CD4-positive, alpha-beta T cell (primary cell): ENCODE data around the gene ZBBX. TPM values are rescaled to one million over a fixed set of nuclear protein-coding genes. Genes with fewer than 3 reads are reported as not detected.

Source experiments
- ATAC-seq: fragments of 200-7000 bp; cut with Tn5 transposase; one replicate; pipeline ENCODE4 v1.10.0; 2022; ENCODE audit warnings: mild to moderate bottlenecking; ENCODE audit not compliant: poor library complexity
- CTCF ChIA-PET: fragments of 350-600 bp; sonication (Branson Sonifier 250); formaldehyde crosslinking; loops from one replicate; lab custom pipeline; 2021; ENCODE audit warnings: antibody characterized with exemption, inconsistent platforms; lab: Charles Lee
- POLR2A ChIA-PET: fragments of 350-600 bp; sonication (Branson Sonifier 250); formaldehyde crosslinking; loops from one replicate; lab custom pipeline; 2021; ENCODE audit warnings: antibody characterized with exemption, inconsistent platforms; lab: Charles Lee
- DNase-seq, 14 experiments: peaks; one replicate each; pipeline ENCODE4 v3.0.0-alpha.2; 2013 to 2020; ENCODE audit warnings: mixed read lengths in 2 of 14
- H3K27ac ChIP-seq, 2 donors: one replicate each; pipeline versions ENCODE4 v1.5.1 to v1.7.0; 2013; ENCODE audit warnings: low read length in 2 of 2, low read depth in 1 of 2, mild to moderate bottlenecking in 1 of 2
- H3K27me3 ChIP-seq, 2 experiments: 1 replicate in 1 of 2; 2 replicates in 1 of 2; pipeline versions ENCODE4 v1.6.1 to v1.7.0; 2013; ENCODE audit warnings: low read length in 2 of 2, control low read depth in 1 of 2, mild to moderate bottlenecking in 1 of 2, moderate library complexity in 1 of 2; ENCODE audit not compliant: insufficient read depth in 2 of 2, control insufficient read depth in 1 of 2
- H3K36me3 ChIP-seq: one replicate; pipeline ENCODE4 v1.6.1; 2013; ENCODE audit warnings: low read length, control low read depth; ENCODE audit not compliant: insufficient read depth
- H3K4me1 ChIP-seq: one replicate; pipeline ENCODE4 v1.6.1; 2013; ENCODE audit warnings: low read length, control low read depth; ENCODE audit not compliant: insufficient read depth
- H3K4me3 ChIP-seq: one replicate; pipeline ENCODE4 v1.5.1; 2013; ENCODE audit warnings: mild to moderate bottlenecking, low read length, moderate library complexity
- H3K9me3 ChIP-seq, 2 experiments: 1 replicate in 1 of 2; 2 replicates in 1 of 2; pipeline versions ENCODE4 v1.6.1 to v1.7.0; 2013; ENCODE audit warnings: low read length in 2 of 2, mild to moderate bottlenecking in 2 of 2, control low read depth in 1 of 2, moderate library complexity in 1 of 2; ENCODE audit not compliant: control insufficient read depth in 1 of 2, insufficient read depth in 1 of 2
- H3K27ac Mint-ChIP-seq: one replicate; pipeline ENCODE4 v1.8.0; 2020; ENCODE audit warnings: mixed read lengths
- H3K27me3 Mint-ChIP-seq: one replicate; pipeline ENCODE4 v1.8.0; 2021; ENCODE audit warnings: mixed read lengths
- H3K36me3 Mint-ChIP-seq: one replicate; pipeline ENCODE4 v1.8.0; 2021; ENCODE audit warnings: low read depth, mixed read lengths
- H3K4me1 Mint-ChIP-seq: one replicate; pipeline ENCODE4 v1.8.0; 2021; ENCODE audit warnings: low read depth, mixed read lengths
- H3K4me3 Mint-ChIP-seq: one replicate; pipeline ENCODE4 v1.8.0; 2020; ENCODE audit warnings: mild to moderate bottlenecking, mixed read lengths
- H3K9me3 Mint-ChIP-seq: one replicate; pipeline ENCODE4 v1.8.0; 2020; ENCODE audit warnings: mixed read lengths
- CTCF ChIP-seq: fragments of 200-600 bp; IDR thresholded peaks from one replicate; pipeline ENCODE4 v1.8.0; 2022; ENCODE audit warnings: antibody characterized with exemption, mild to moderate bottlenecking
- intact Hi-C, 2 experiments: fragments of 100-400 bp; cut with DNase I in 1 of 2; cut with micrococcal nuclease in 1 of 2; formaldehyde crosslinking; loops; one replicate each; pipeline versions ENCODE4 v1.15.1 to v1.9.0; 2023 to 2025; cut with DNase I, micrococcal nuclease
- total RNA-seq, 174 experiments: library from RNA in 2 of 174; stranded (reverse) in 2 of 174; gene quantifications; one replicate each; pipeline ENCODE4 v1.2.3 and lab custom pipeline; 2021 to 2026

The ZBBX gene
- total RNA-seq, 2 experiments from 2014 or later, result not detected

- Histone ChIP-seq H3K27me3 (no peaks in the 10 kb centered on the region), H3K4me1 (no peaks in the 10 kb centered on the region), H3K4me3 (no peak overlapping the region), H3K36me3 (no peaks in the 10 kb centered on the region), H3K27ac (no peak overlapping the region), H3K9me3 (peaks cover 0 to 11% of the 10 kb centered on the region in 2 experiments)
- intact Hi-C loops, result no loop called here
- H3K4me3 Mint-ChIP-seq, result no peak overlapping the region
- ChIA-PET CTCF (no interaction called here), POLR2A (no interaction called here)
- H3K9me3 Mint-ChIP-seq, result no peaks in the 10 kb centered on the region
- no peaks in the 10 kb centered on the region for H3K36me3 Mint-ChIP-seq
- no peaks in the 10 kb centered on the region for H3K27me3 Mint-ChIP-seq
- DNase-seq (no peak), ATAC-seq (no peak)
- H3K27ac Mint-ChIP-seq, result no peak overlapping the region
- H3K4me1 Mint-ChIP-seq, result no peaks in the 10 kb centered on the region
- TF ChIP-seq CTCF, result no peak
Measured at GRCh38 chr3:167287308-167287707, 92.8 kb downstream of the ZBBX start.

GRCh38 chr3:167274141-167274874 is 105.8 kb downstream of the ZBBX start:
- Histone ChIP-seq H3K27ac (no peak overlapping the region), H3K9me3 (no peaks in the 10 kb centered on the region), H3K36me3 (no peaks in the 10 kb centered on the region), H3K4me1 (no peaks in the 10 kb centered on the region), H3K4me3 (no peak overlapping the region), H3K27me3 (no peaks in the 10 kb centered on the region)
- no peak overlapping the region for H3K4me3 Mint-ChIP-seq
- intact Hi-C loops, result no loop called here
- no peak for TF ChIP-seq CTCF
- H3K27ac Mint-ChIP-seq, result no peak overlapping the region
- H3K27me3 Mint-ChIP-seq, result no peaks in the 10 kb centered on the region
- ChIA-PET CTCF (no interaction called here), POLR2A (no interaction called here)
- no peak for ATAC-seq
- no peak for DNase-seq
- H3K36me3 Mint-ChIP-seq, result no peaks in the 10 kb centered on the region
- H3K4me1 Mint-ChIP-seq, result no peaks in the 10 kb centered on the region
- peaks cover 12% of the 10 kb centered on the region for H3K9me3 Mint-ChIP-seq

- H3K4me1 Mint-ChIP-seq, result no peaks in the 10 kb centered on the region
- Histone ChIP-seq H3K36me3 (no peaks in the 10 kb centered on the region), H3K9me3 (peaks cover 0 to 6% of the 10 kb centered on the region in 2 experiments), H3K27ac (no peak overlapping the region), H3K27me3 (no peaks in the 10 kb centered on the region), H3K4me3 (no peak overlapping the region), H3K4me1 (no peaks in the 10 kb centered on the region)
- DNase-seq (no peak), ATAC-seq (no peak)
- ChIA-PET POLR2A (no interaction called here), CTCF (no interaction called here)
- TF ChIP-seq CTCF, result no peak
- no peaks in the 10 kb centered on the region for H3K9me3 Mint-ChIP-seq
- no peaks in the 10 kb centered on the region for H3K27me3 Mint-ChIP-seq
- no peak overlapping the region for H3K27ac Mint-ChIP-seq
- H3K36me3 Mint-ChIP-seq, result no peaks in the 10 kb centered on the region
- no peak overlapping the region for H3K4me3 Mint-ChIP-seq
- intact Hi-C loops, result no loop called here
Measured at GRCh38 chr3:167253037-167253436, 127.1 kb downstream of the ZBBX start.
